HFF-Myc (cell line): ENCODE data around the gene GPX5.
"Not testable (repeated sequence)": the region's sequence is repeated elsewhere in the genome, so short reads cannot be mapped to it uniquely, and the experiment has no call there.

Experiments used
- DNase-seq: peaks from one replicate; pipeline ENCODE4 v3.0.0-alpha.2; 2011; ENCODE audit warnings: low read depth; ENCODE audit errors: extremely low read depth
- H3K4me3 ChIP-seq: replicated peaks from 2 replicates; pipeline ENCODE4 v1.5.1; 2011; ENCODE audit warnings: low read depth, mild to moderate bottlenecking, control low read depth, low read length
- TF ChIP-seq, protein P1 (sequence below): IDR thresholded peaks from 2 replicates; pipeline ENCODE4 v1.5.1; 2012; ENCODE audit warnings: mild to moderate bottlenecking, low read depth, low read length, control low read depth; ENCODE audit errors: missing control alignments

The GPX5 gene

GRCh38 chr6:28543651-28544610 is 18.2 kb downstream of the GPX5 start:
- TF ChIP-seq, protein P1, sequence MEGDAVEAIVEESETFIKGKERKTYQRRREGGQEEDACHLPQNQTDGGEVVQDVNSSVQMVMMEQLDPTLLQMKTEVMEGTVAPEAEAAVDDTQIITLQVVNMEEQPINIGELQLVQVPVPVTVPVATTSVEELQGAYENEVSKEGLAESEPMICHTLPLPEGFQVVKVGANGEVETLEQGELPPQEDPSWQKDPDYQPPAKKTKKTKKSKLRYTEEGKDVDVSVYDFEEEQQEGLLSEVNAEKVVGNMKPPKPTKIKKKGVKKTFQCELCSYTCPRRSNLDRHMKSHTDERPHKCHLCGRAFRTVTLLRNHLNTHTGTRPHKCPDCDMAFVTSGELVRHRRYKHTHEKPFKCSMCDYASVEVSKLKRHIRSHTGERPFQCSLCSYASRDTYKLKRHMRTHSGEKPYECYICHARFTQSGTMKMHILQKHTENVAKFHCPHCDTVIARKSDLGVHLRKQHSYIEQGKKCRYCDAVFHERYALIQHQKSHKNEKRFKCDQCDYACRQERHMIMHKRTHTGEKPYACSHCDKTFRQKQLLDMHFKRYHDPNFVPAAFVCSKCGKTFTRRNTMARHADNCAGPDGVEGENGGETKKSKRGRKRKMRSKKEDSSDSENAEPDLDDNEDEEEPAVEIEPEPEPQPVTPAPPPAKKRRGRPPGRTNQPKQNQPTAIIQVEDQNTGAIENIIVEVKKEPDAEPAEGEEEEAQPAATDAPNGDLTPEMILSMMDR = no peak
- H3K4me3 ChIP-seq = peak overlapping the region; percentile 14
- DNase-seq = no peak

DNA sequence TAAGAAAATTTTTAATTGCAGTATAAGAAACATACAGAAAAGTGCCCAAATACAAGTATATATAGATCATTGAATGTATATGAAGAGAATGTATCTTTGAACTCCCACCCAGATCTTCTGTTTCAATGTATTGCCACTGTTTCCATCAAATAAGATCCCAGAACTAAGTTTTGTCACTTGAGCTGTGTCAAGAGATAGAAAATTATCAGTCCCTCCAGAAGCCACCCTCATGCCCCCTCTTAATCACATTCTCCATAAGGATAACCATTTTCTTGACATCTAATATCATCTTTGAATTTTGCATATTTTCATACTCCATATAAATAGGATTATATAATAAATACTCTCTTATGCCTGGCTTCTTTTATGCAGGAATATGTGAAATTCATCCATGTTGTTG is 20.3 kb downstream of the GPX5 start:
- TF ChIP-seq, protein P1 = no peak
- DNase-seq = no peak
- H3K4me3 ChIP-seq = no peak overlapping the region

GRCh38 chr6:28547003-28547402 is 21.3 kb downstream of the GPX5 start:
- not testable (repeated sequence) for DNase-seq, H3K4me3 ChIP-seq

- no peak overlapping the region for H3K4me3 ChIP-seq
- TF ChIP-seq, protein P1 = no peak
- DNase-seq = no peak
Measured at GRCh38 chr6:28551891-28552666, 26.4 kb downstream of the GPX5 start.

DNA sequence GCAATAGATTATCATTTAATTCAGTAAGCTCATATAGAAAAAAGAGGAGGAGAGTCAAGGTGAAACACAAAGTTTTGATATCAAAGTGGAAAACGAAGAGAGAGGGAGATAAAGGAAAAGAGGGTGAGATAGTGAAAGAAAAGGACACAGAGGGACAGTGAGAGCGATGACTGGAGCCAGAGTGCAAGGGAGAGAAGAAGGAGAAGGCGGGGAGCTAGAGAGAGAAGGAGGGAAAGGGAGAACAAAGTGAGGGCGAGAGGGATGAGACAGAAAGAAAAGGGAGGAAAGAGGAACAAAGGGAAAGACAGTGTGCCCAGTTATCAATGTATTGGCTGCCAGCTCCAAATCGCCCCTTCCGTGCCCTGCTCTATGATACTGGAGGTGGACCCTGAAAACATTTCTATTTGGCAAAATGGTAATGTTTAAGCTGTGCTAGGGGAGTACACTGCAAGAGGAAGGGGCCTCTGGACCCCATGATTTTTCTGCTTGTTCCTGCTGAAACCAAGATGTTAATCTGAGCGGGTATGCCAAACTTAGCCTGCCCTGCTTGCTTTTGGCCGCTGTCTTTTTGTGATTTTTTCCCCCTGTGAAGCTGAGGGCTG is 27.8 kb downstream of the GPX5 start:
- TF ChIP-seq, protein P1 = no peak
- no peak overlapping the region for H3K4me3 ChIP-seq
- DNase-seq = no peak

DNA sequence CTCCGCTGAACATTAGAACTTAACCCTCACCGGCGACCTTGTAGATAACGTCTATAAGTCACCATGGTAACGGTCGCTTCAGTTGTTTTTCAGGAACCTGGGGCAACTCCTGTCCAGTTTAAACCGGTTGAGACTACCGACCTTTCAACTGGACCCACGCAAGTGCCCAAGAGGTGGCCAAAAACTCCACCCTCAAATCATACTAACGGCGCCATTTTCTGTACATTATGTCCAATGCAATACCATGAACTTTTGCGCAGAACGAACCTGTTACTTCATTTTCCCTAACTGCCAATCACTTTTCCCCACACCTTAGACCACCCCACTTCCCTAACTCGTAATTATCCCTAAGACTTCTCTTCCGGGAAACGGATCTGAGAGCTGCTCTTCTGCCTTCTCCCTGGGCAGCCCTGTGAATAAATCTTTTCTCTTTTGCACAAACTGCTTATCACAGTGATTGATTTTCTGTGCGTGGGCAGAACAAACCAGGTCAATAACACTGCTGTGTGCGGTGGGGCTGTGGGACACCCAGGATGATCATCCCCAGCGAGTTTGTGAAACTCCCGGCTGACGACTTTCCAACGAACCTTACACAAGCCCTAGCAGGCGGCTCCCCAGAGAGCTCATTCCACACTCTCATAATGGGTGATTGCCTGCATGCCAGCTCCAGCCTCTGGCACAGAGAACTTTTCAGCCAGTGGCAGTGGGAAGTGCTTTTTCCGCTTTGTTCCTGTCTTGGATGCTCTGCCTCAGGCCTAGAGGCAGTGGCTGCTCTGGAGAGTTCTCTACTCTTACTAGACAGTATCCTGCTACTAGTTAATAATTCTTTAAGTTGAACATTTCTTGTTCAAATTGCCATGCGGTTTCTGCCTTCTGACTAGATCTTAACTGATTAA is 28.6 kb downstream of the GPX5 start:
- no peak for DNase-seq

More for the DNA sequence above, 28.6 kb downstream of the GPX5 start:
- TF ChIP-seq, protein P1 = no peak
- no peak overlapping the region for H3K4me3 ChIP-seq
